ENCODE measurements around the gene LRIG1.

The LRIG1 gene

DNA sequence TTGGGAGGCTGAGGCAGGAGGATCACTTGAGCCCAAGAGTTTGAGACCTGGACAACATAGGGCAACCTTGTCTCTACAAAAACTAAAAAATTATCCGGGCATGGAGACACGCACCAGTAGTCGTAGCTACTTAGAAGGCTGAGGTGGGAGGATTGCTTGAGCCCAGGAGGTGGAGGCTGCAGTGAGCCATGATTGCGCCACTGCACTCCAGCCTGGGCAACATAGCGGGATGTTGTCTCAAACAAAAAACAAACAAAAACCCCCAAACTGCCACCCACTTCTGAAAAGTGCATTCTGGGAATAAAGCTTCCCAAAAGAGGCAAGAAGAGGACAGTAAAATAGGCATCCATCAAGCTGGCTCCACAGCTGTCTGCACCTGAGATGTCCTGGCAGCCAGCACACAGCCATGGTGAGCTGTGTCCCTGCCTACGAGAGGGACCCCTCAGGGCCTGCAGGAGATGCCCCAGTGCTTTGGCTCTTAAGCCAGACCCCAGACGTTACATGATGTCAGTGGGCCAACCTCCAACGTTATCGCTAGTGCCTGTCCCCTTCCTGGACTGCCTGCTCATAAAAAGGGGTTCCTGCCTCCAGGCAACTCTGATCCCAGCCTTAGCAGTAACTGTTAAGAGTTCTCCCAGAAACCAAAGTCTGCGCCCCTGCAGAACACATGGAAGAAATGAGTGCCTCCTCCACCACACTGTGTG is 101.1 kb downstream of the LRIG1 start:
- no peak overlapping the region for H3K4me3 ChIP-seq (ENCODE audit: low read depth, low read length)
- DNase-seq (ENCODE audit: low read depth) = no peak
- TF ChIP-seq, protein P1, sequence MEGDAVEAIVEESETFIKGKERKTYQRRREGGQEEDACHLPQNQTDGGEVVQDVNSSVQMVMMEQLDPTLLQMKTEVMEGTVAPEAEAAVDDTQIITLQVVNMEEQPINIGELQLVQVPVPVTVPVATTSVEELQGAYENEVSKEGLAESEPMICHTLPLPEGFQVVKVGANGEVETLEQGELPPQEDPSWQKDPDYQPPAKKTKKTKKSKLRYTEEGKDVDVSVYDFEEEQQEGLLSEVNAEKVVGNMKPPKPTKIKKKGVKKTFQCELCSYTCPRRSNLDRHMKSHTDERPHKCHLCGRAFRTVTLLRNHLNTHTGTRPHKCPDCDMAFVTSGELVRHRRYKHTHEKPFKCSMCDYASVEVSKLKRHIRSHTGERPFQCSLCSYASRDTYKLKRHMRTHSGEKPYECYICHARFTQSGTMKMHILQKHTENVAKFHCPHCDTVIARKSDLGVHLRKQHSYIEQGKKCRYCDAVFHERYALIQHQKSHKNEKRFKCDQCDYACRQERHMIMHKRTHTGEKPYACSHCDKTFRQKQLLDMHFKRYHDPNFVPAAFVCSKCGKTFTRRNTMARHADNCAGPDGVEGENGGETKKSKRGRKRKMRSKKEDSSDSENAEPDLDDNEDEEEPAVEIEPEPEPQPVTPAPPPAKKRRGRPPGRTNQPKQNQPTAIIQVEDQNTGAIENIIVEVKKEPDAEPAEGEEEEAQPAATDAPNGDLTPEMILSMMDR (conservative IDR thresholded peaks at IDR 0.05; ENCODE audit: low read depth, low read length) = no peak

DNA sequence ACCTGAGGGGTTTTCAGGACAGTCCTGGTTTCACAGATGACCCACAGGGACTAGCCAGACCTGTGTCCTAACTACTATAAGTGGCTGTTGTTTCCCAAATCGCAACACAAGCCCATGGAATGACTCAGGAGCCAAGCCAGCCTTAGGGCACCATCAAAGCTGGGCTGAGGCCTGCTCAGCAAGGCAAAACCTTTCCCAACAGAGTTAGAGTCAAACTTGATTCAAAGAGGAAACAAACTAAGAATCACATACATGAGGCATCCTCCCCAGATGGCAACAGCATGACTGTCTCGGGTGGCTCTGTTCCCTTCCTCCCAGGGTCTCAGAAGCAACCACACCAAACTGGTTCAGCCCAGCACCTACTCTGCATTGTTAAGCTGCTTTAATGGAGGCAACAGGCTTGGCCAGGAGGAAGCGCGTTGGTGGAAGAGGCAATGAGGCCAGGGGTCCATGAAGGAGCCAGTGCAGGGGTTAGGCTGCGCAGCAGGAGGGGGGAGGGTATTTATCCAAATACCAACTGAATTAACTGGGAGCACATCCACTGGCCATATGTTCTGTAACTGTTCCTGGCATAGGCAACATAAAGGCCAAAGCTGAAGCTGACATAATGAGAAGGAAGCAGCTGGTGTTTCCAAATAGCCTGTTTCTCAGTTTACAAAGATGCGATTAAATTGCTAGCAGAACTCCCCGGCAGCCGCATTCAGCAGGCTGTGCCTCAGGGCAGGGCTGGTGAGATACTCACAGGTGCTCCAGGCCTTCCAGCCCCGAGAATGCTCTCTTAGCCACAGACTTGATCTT is 102.4 kb downstream of the LRIG1 start:
- no peak overlapping the region for H3K4me3 ChIP-seq (ENCODE audit: low read depth, low read length)

DNA sequence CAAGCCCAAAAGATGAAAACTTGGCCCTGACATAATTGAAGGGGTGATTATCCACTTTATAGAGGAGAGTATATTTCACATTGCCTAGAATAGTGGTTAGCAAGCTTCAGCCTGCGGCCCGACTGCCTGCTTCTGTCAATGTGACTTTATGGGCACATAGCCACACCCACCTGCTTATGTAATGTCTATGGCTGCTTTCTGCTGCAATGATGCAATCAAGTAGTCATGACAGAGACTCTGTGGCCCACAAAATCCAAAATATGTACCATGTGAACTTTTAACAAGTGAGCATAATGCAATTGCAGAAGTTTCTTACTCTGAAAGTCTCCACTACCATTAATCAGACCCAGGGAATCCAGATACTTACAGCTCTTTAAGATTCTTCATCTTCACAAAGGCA is 103.1 kb downstream of the LRIG1 start:
- DNase-seq (ENCODE audit: low read depth) = peak; percentile 59
- H3K4me3 ChIP-seq (ENCODE audit: low read depth, low read length) = no peak overlapping the region
- TF ChIP-seq, protein P1 (conservative IDR thresholded peaks at IDR 0.05; ENCODE audit: low read depth, low read length) = no peak

More for the DNA sequence above, 102.4 kb downstream of the LRIG1 start:
- TF ChIP-seq, protein P1 (conservative IDR thresholded peaks at IDR 0.05; ENCODE audit: low read depth, low read length) = no peak
- no peak for DNase-seq (ENCODE audit: low read depth)

DNA sequence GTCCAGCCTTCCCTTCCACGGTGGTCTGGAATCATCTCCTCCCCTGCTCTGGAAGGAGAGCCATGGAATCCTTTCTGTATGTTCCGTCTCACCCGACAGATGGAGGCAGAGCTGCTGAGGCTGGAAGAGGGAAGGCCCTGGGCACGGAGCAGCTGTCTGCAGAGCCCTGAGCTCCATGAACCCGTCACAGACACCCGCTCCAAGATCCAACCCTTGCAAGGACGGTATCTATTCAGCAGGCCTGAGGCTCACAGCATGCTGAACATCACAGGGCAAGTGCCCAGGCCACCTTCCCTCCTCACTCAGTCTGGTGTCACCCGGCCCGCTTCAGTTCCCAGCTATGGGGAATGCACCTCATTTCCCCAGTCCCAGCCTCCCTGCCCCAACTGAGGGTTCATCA is 103.9 kb downstream of the LRIG1 start:
- TF ChIP-seq, protein P1 (conservative IDR thresholded peaks at IDR 0.05; ENCODE audit: low read depth, low read length) = no peak
- no peak overlapping the region for H3K4me3 ChIP-seq (ENCODE audit: low read depth, low read length)
- DNase-seq (ENCODE audit: low read depth) = no peak

DNA sequence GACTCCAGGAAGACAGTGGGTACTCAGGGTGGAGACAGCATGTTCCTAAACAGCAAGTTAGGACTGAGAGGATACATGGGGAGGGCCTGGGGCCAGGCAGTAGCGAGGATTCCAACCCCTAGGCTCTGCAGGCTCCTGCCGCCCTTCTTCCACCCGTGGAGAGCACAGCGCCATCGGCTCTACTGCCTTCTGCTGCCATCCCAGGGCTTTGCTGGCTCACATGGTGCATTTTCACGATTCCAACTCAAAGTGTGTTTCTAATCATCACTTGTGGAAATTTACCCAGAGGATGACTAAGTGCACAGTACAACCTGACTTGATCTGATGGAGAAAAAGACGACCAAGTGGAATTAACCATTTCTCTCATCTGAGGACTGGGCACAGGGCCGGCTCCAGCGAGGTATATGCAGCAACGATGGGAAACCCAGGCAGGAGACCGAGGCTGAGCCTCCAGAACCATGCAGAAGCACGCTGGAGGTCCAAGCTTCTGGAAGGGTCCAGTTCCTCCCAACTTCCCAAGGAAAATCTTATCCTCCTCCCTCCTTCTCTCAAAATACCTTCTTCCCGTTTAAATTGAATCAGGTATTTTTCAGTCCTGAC is 104.6 kb downstream of the LRIG1 start:
- TF ChIP-seq, protein P1 (conservative IDR thresholded peaks at IDR 0.05; ENCODE audit: low read depth, low read length) = no peak
- DNase-seq (ENCODE audit: low read depth) = no peak
- no peak overlapping the region for H3K4me3 ChIP-seq (ENCODE audit: low read depth, low read length)

DNA sequence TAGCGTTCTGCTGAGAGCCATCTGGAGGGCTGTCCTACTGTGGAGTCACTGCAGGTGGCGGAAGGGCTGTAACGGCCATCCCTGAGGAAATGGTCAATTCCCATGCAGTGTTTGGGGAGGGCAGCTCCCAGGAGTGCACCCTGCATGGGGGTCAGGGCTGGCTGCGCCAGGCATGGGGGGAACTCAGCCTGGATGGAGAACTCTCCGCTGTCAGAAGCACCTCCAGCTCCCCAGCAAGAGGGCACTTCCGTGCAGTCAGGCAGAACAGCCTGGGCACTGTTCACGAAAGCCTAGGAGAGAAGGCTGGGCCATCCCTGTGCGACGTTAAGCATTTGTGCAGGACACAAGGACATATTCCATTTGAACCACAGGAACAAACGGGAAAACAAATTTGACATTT is 105.2 kb downstream of the LRIG1 start:
- TF ChIP-seq, protein P1 (conservative IDR thresholded peaks at IDR 0.05; ENCODE audit: low read depth, low read length) = no peak
- DNase-seq (ENCODE audit: low read depth) = no peak
- H3K4me3 ChIP-seq (ENCODE audit: low read depth, low read length) = no peak overlapping the region
